ENCODE measurements around the gene SPOCK1.
A peak's percentile ranks its signal among the peaks of the same experiment; 100 is the strongest.

Gene SPOCK1

GRCh38 chr5:137488974-137489373 lies 10.2 kb downstream of the SPOCK1 start:
- no peak for TF ChIP-seq CTCF (IDR thresholded peaks at IDR 0.05; ENCODE audit: poor library complexity, severe bottlenecking)
- Histone ChIP-seq H3K4me1 (ENCODE audit: insufficient read depth, poor library complexity, severe bottlenecking) (peaks cover 13% of the 10 kb centered on the region), H3K9me3 (ENCODE audit: severe bottlenecking) (no peaks in the 10 kb centered on the region), H3K36me3 (ENCODE audit: low read depth) (no peaks in the 10 kb centered on the region), H3K27ac (ENCODE audit: poor library complexity, severe bottlenecking) (no peak overlapping the region), H3K4me3 (ENCODE audit: severe bottlenecking) (no peak overlapping the region), H3K27me3 (ENCODE audit: insufficient read depth, poor library complexity, severe bottlenecking) (no peaks in the 10 kb centered on the region)
- no peak for DNase-seq (ENCODE audit: low spot score)
- no peak for ATAC-seq (ENCODE audit: low read depth)

DNA sequence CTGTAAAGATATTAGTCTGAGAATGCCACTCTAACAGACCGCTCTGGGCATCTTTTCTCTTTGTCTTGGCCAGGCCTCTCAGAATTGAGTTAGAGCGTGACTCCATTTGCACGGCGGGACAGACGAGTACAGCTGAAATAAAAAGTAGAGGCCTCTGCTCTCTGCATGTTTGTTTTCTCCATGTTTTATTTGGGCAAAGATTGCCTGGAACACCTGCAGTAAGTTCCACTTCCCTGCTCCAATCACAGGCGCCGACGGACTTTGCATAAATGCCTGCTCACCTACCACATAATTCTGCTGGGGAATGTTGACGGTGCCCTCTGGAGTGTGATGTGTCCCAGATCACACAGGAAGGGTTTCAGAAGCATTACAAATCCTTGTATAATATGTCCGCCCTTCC lies 10.6 kb downstream of the SPOCK1 start:
- ATAC-seq (ENCODE audit: low read depth) (no peak), DNase-seq (ENCODE audit: low spot score) (no peak)
- Histone ChIP-seq H3K27me3 (ENCODE audit: insufficient read depth, poor library complexity, severe bottlenecking) (no peaks in the 10 kb centered on the region), H3K9me3 (ENCODE audit: severe bottlenecking) (no peaks in the 10 kb centered on the region), H3K4me1 (ENCODE audit: insufficient read depth, poor library complexity, severe bottlenecking) (peaks cover 13% of the 10 kb centered on the region), H3K27ac (ENCODE audit: poor library complexity, severe bottlenecking) (no peak overlapping the region), H3K36me3 (ENCODE audit: low read depth) (no peaks in the 10 kb centered on the region), H3K4me3 (ENCODE audit: severe bottlenecking) (no peak overlapping the region)
- TF ChIP-seq CTCF (IDR thresholded peaks at IDR 0.05; ENCODE audit: poor library complexity, severe bottlenecking): no peak

DNA sequence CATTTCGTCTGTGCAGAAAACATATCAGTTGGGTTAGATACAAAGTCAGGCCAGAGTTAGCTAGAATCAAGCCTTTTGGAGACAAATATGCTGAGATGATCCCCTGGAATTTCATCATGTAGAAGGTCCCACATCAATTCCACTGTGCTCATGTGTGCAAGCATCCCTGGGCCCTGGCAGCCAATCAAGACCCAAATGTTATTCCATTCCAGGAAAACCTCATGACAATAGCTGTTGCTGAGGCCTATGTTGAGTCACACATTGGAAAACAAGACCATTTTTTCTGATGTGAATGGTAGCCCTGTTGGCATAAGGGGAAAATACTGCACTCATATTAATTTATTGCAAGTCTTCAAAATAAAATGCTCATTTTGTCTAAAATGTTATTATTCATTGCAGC lies 11.5 kb downstream of the SPOCK1 start:
- TF ChIP-seq CTCF (IDR thresholded peaks at IDR 0.05; ENCODE audit: poor library complexity, severe bottlenecking): no peak
- H3K27me3 ChIP-seq (ENCODE audit: insufficient read depth, poor library complexity, severe bottlenecking): no peaks in the 10 kb centered on the region
- DNase-seq (ENCODE audit: low spot score) (no peak), ATAC-seq (ENCODE audit: low read depth) (no peak)
- no peak overlapping the region for H3K4me3 ChIP-seq (ENCODE audit: severe bottlenecking)
- peaks cover 13% of the 10 kb centered on the region for H3K4me1 ChIP-seq (ENCODE audit: insufficient read depth, poor library complexity, severe bottlenecking)
- no peaks in the 10 kb centered on the region for H3K36me3 ChIP-seq (ENCODE audit: low read depth)
- peak overlapping the region; percentile 37 for H3K27ac ChIP-seq (ENCODE audit: poor library complexity, severe bottlenecking)
- H3K9me3 ChIP-seq (ENCODE audit: severe bottlenecking): no peaks in the 10 kb centered on the region

GRCh38 chr5:137486707-137487106 lies 12.4 kb downstream of the SPOCK1 start:
- Histone ChIP-seq H3K36me3 (ENCODE audit: low read depth) (no peaks in the 10 kb centered on the region), H3K4me1 (ENCODE audit: insufficient read depth, poor library complexity, severe bottlenecking) (peaks cover 13% of the 10 kb centered on the region), H3K27me3 (ENCODE audit: insufficient read depth, poor library complexity, severe bottlenecking) (no peaks in the 10 kb centered on the region), H3K27ac (ENCODE audit: poor library complexity, severe bottlenecking) (peak overlapping the region; percentile 37), H3K9me3 (ENCODE audit: severe bottlenecking) (no peaks in the 10 kb centered on the region), H3K4me3 (ENCODE audit: severe bottlenecking) (no peak overlapping the region)
- DNase-seq (ENCODE audit: low spot score) (no peak), ATAC-seq (ENCODE audit: low read depth) (0 out of 3 replicates have a peak, but pooled peaks have one; percentile 38)
- TF ChIP-seq CTCF (IDR thresholded peaks at IDR 0.05; ENCODE audit: poor library complexity, severe bottlenecking): no peak

GRCh38 chr5:137481596-137481995 lies 17.5 kb downstream of the SPOCK1 start:
- peak; percentile 31; the same call in 1 of the 3 replicates for ATAC-seq (ENCODE audit: low read depth)
- Histone ChIP-seq H3K27me3 (ENCODE audit: insufficient read depth, poor library complexity, severe bottlenecking) (no peaks in the 10 kb centered on the region), H3K9me3 (ENCODE audit: severe bottlenecking) (no peaks in the 10 kb centered on the region), H3K27ac (ENCODE audit: poor library complexity, severe bottlenecking) (no peak overlapping the region), H3K36me3 (ENCODE audit: low read depth) (no peaks in the 10 kb centered on the region), H3K4me3 (ENCODE audit: severe bottlenecking) (no peak overlapping the region), H3K4me1 (ENCODE audit: insufficient read depth, poor library complexity, severe bottlenecking) (peaks cover 9% of the 10 kb centered on the region)
- no peak for DNase-seq (ENCODE audit: low spot score)
- TF ChIP-seq CTCF (IDR thresholded peaks at IDR 0.05; ENCODE audit: poor library complexity, severe bottlenecking): no peak
